Testis (tissue), 3 donors: ENCODE results near the gene NUDT2. TPM values are rescaled to one million over a fixed set of nuclear protein-coding genes. Genes with fewer than 3 reads are reported as not detected.
A peak's percentile ranks its signal among the peaks of the same experiment; 100 is the strongest.
"Not testable (repeated sequence)": the region's sequence is repeated elsewhere in the genome, so short reads cannot be mapped to it uniquely, and the experiment has no call there.

Experiments
- DNase-seq: peaks from one replicate; pipeline ENCODE4 v3.0.0-alpha.2; 2019
- H3K27ac ChIP-seq, 2 donors: fragments of 200-600 bp; sonication (generic); one replicate each; pipeline ENCODE4 v1.5.1; 2019
- H3K27me3 ChIP-seq: fragments of 200-600 bp; sonication (generic); one replicate; pipeline ENCODE4 v1.5.1; 2019
- H3K36me3 ChIP-seq: fragments of 200-600 bp; sonication (generic); one replicate; pipeline ENCODE4 v1.5.1; 2017; ENCODE audit warnings: low read depth; ENCODE audit errors: missing control alignments
- H3K4me1 ChIP-seq: fragments of 200-600 bp; sonication (generic); one replicate; pipeline ENCODE4 v1.5.1; 2019
- H3K4me3 ChIP-seq, 2 donors: fragments of 200-600 bp; sonication (generic); one replicate each; pipeline ENCODE4 v1.5.1; 2017 to 2019
- H3K9me3 ChIP-seq: fragments of 200-600 bp; sonication (generic); one replicate; pipeline ENCODE4 v1.5.1; 2017
- POLR2A ChIP-seq: fragments of 450-650 bp; IDR thresholded peaks from one replicate; pipeline ENCODE4 v1.6.1; 2017; ENCODE audit warnings: antibody characterized with exemption, mild to moderate bottlenecking, moderate library complexity
- WGBS, 2 donors: methylation state at CpG; one replicate each; pipeline ENCODE4 v1.1.5; 2018; 5-methylcytosine and 5-hydroxymethylcytosine counted together
- intact Hi-C: fragments of 100-400 bp; cut with DNase I; formaldehyde crosslinking; loops from one replicate; pipeline ENCODE4 v1.15.1; 2023; ENCODE audit warnings: low total_unique reads
- polyA plus RNA-seq: library from polyadenylated mRNA; stranded (reverse); fragments of 350-450 nt; fragmentation: Illumina TruSeq; extraction: RNeasy Lipid Tissue Mini Kit (QIAGEN cat#74804); gene quantifications from one replicate; pipeline ENCODE4 v1.2.3, GENCODE V29; 2014; ENCODE audit warnings: low read depth, low replicate concordance; ENCODE audit not compliant: insufficient read depth
- total RNA-seq, 2 donors: library from RNA; depleted of rRNA; stranded (reverse); fragments of >200 nt; gene quantifications; one replicate each; pipeline ENCODE4 v1.2.3, GENCODE V29; 2016
- TF ChIP-seq, protein P1 (sequence below), 3 experiments: fragments of 450-650 bp in 2 of 3; fragments of 200-600 bp in 1 of 3; sonication (generic) in 1 of 3; IDR thresholded peaks; one replicate each; pipeline ENCODE4 v1.5.1; 2016 to 2019; ENCODE audit warnings: antibody characterized with exemption in 3 of 3, mild to moderate bottlenecking in 2 of 3, moderate library complexity in 1 of 3

NUDT2 gene
- total and polyA plus RNA-seq, 3 donors from 2014 or later: 16.7 to 21.1 (median 20.9) TPM

- peak; percentile 24 for DNase-seq
Observed at GRCh38 chr9:34363619-34364351, 34.4 kb downstream of the NUDT2 start.

DNA sequence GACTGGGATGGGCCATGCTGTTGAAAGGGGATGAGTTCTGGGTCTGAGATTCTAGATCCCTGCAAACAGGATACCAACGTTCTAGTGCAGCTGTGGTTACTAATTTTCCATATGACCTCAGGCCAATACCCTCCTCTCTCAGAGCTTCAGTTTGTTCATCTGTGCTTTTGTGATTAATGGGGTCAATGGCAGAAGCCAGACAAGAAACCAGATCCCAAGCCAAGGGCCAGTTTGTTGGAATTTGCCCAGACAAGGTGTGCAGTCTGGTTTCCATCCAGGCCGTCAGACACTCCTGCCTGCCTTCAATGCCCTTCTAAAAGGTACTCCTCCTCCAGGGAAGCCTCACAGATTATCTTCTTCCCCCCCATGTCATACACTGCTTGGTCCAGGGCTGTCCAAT lies 35.9 kb downstream of the NUDT2 start:
- Histone ChIP-seq H3K4me3 (no peak overlapping the region), H3K27ac (no peak overlapping the region), H3K4me1 (no peaks in the 10 kb centered on the region), H3K36me3 (no peaks in the 10 kb centered on the region), H3K9me3 (no peaks in the 10 kb centered on the region), H3K27me3 (no peaks in the 10 kb centered on the region)
- no peak for DNase-seq
- WGBS, 2 donors: 74 to 87% methylated on average over 2 of the region's 2 CpGs
- TF ChIP-seq, protein P1, sequence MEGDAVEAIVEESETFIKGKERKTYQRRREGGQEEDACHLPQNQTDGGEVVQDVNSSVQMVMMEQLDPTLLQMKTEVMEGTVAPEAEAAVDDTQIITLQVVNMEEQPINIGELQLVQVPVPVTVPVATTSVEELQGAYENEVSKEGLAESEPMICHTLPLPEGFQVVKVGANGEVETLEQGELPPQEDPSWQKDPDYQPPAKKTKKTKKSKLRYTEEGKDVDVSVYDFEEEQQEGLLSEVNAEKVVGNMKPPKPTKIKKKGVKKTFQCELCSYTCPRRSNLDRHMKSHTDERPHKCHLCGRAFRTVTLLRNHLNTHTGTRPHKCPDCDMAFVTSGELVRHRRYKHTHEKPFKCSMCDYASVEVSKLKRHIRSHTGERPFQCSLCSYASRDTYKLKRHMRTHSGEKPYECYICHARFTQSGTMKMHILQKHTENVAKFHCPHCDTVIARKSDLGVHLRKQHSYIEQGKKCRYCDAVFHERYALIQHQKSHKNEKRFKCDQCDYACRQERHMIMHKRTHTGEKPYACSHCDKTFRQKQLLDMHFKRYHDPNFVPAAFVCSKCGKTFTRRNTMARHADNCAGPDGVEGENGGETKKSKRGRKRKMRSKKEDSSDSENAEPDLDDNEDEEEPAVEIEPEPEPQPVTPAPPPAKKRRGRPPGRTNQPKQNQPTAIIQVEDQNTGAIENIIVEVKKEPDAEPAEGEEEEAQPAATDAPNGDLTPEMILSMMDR (IDR thresholded peaks at IDR 0.05): no peak
- TF ChIP-seq POLR2A: no peak
- intact Hi-C loops: no loop called here

More at GRCh38 chr9:34363619-34364351, 34.4 kb downstream of the NUDT2 start:
- H3K9me3 ChIP-seq: no peaks in the 10 kb centered on the region
- no peak overlapping the region for H3K27ac ChIP-seq
- H3K36me3 ChIP-seq: no peaks in the 10 kb centered on the region
- H3K4me1 ChIP-seq: no peaks in the 10 kb centered on the region
- 65 to 66% methylated on average over 13 of the region's 13 CpGs for WGBS, 2 donors
- H3K27me3 ChIP-seq: no peaks in the 10 kb centered on the region
- H3K4me3 ChIP-seq: no peak overlapping the region
- no peak for TF ChIP-seq POLR2A
- TF ChIP-seq, protein P1 (IDR thresholded peaks at IDR 0.05): no peak
- intact Hi-C loops: no loop called here

- H3K4me1 ChIP-seq: no peaks in the 10 kb centered on the region
- 80 to 84% methylated on average over 2 of the region's 2 CpGs for WGBS, 2 donors
- no peak for DNase-seq
- no peak overlapping the region for H3K4me3 ChIP-seq
- no peaks in the 10 kb centered on the region for H3K36me3 ChIP-seq
- H3K9me3 ChIP-seq: no peaks in the 10 kb centered on the region
- no peak overlapping the region for H3K27ac ChIP-seq
- TF ChIP-seq, protein P1 (IDR thresholded peaks at IDR 0.05): no peak
- no peak for TF ChIP-seq POLR2A
- intact Hi-C loops: no loop called here
- no peaks in the 10 kb centered on the region for H3K27me3 ChIP-seq
Observed at GRCh38 chr9:34366365-34366764, 37.0 kb downstream of the NUDT2 start.

GRCh38 chr9:34367751-34368410 lies 38.5 kb downstream of the NUDT2 start:
- H3K36me3 ChIP-seq, intact Hi-C loops: not testable (repeated sequence)
- WGBS, 2 donors: 84 to 100% methylated on average over 3 of the region's 3 CpGs

DNA sequence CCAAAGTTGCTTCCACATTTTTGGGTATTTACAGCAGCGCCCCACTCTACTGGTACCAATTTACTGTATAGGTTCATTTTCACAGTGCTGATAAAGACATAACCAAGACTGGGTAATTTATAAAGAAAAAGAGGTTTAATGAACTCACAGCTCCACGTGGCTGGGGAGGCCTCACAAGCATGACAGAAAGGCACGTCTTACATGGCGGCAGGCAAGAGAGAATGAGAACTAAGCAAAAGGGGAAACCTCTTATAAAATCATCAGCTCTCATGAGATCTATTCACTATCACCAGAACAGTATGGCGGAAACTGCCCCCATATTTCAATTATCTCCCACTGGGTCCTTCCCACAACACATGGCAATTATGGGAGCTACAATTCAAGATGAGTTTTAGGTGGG lies 39.4 kb downstream of the NUDT2 start:
- H3K9me3 ChIP-seq, intact Hi-C loops, DNase-seq, H3K4me1 ChIP-seq, H3K4me3 ChIP-seq, H3K36me3 ChIP-seq, H3K27ac ChIP-seq, H3K27me3 ChIP-seq: not testable (repeated sequence)
- 97% methylated on average over 5 of the region's 5 CpGs for WGBS, 2 donors

More at GRCh38 chr9:34367751-34368410, 38.5 kb downstream of the NUDT2 start:
- not testable (repeated sequence) for H3K4me3 ChIP-seq, H3K27ac ChIP-seq, DNase-seq, H3K4me1 ChIP-seq, H3K9me3 ChIP-seq, H3K27me3 ChIP-seq
